NCI-H69 (cell line): ENCODE measurements around the gene POLR2L.
A peak's percentile ranks its signal among the peaks of the same experiment; 100 is the strongest.

Source experiments
- DNase-seq: peaks from one replicate; lab custom pipeline; 2025; lab: John Stamatoyannopoulos, UW

The POLR2L gene

GRCh38 chr11:810040-810567 is 32.2 kb downstream of the POLR2L start:
- peak; percentile 57 for DNase-seq

GRCh38 chr11:809287-810039 is 32.9 kb downstream of the POLR2L start, which contains the start of gene RPLP2:
TSS of gene RPLP2 (plus strand) at chr11:809967. CDS start at chr11:810235, 268 bp downstream.
- peak; percentile 99 for DNase-seq

GRCh38 chr11:808427-809286 is 33.7 kb downstream of the POLR2L start:
- DNase-seq = peak; percentile 47

- DNase-seq = peak; percentile 55
Measured at GRCh38 chr11:804599-804964, 37.7 kb downstream of the POLR2L start.

GRCh38 chr11:803770-804598 is 38.3 kb downstream of the POLR2L start:
- DNase-seq = peak; percentile 74

GRCh38 chr11:803467-803742 is 38.9 kb downstream of the POLR2L start:
- DNase-seq = no peak

- DNase-seq = no peak
Measured at GRCh38 chr11:802693-803466, 39.4 kb downstream of the POLR2L start.

- no peak for DNase-seq
Measured at GRCh38 chr11:802018-802617, 40.2 kb downstream of the POLR2L start.

GRCh38 chr11:801097-801780 is 41.1 kb downstream of the POLR2L start:
- DNase-seq = no peak

GRCh38 chr11:800473-800872 is 41.9 kb downstream of the POLR2L start:
- DNase-seq = no peak

GRCh38 chr11:799641-800316 is 42.5 kb downstream of the POLR2L start:
- no peak for DNase-seq

- peak; percentile 91 for DNase-seq
Measured at GRCh38 chr11:798093-798713, 44.1 kb downstream of the POLR2L start, which contains the start of gene SLC25A22. TSS of gene SLC25A22 (minus strand) at chr11:798281. CDS start at chr11:795006, 3,275 bp downstream.

- DNase-seq = peak; percentile 96
Measured at GRCh38 chr11:797296-798092, 44.8 kb downstream of the POLR2L start.

- DNase-seq = peak; percentile 58
Measured at GRCh38 chr11:796565-797295, 45.6 kb downstream of the POLR2L start.

GRCh38 chr11:795634-796564 is 46.4 kb downstream of the POLR2L start:
- DNase-seq = peak; percentile 89
